Lung (tissue), 12 donors: Measurements from ENCODE around the gene ATRIP. TPM values are rescaled to one million over a fixed set of nuclear protein-coding genes. Genes with fewer than 3 reads are reported as not detected.

Source experiments
- ATAC-seq: fragments of 200-7000 bp; cut with Tn5 transposase; one replicate; pipeline ENCODE4 v1.9.1; 2020; ENCODE audit warnings: moderate number of reproducible peaks; ENCODE audit not compliant: insufficient read depth, low FRiP score
- DNase-seq, 3 donors: peaks; one replicate each; pipeline ENCODE4 v3.0.0-alpha.2; 2013 to 2017
- H3K27ac ChIP-seq, 2 donors: one replicate each; pipeline ENCODE4 v1.5.1; 2013; ENCODE audit warnings: mild to moderate bottlenecking in 2 of 2, moderate library complexity in 2 of 2, control low read depth in 1 of 2, inconsistent platforms in 1 of 2, low read depth in 1 of 2, low read length in 1 of 2
- H3K27me3 ChIP-seq, 3 donors: one replicate each; pipeline ENCODE4 v1.5.1; 2013; ENCODE audit warnings: low read length in 2 of 3; ENCODE audit not compliant: control insufficient read depth in 3 of 3, insufficient read depth in 3 of 3
- H3K36me3 ChIP-seq, 4 donors: one replicate each; pipeline ENCODE4 v1.5.1; 2013; ENCODE audit warnings: low read length in 4 of 4, mild to moderate bottlenecking in 1 of 4, moderate library complexity in 1 of 4; ENCODE audit not compliant: control insufficient read depth in 4 of 4, insufficient read depth in 4 of 4
- H3K4me1 ChIP-seq, 5 donors: one replicate each; pipeline ENCODE4 v1.5.1; 2013; ENCODE audit warnings: low read length in 5 of 5, mild to moderate bottlenecking in 2 of 5, moderate library complexity in 1 of 5; ENCODE audit not compliant: control insufficient read depth in 5 of 5, insufficient read depth in 5 of 5
- H3K4me3 ChIP-seq: one replicate; pipeline ENCODE4 v1.5.1; 2013; ENCODE audit warnings: mild to moderate bottlenecking, control low read depth, moderate library complexity
- H3K9ac ChIP-seq, 2 donors: one replicate each; pipeline ENCODE4 v1.5.1; 2013; ENCODE audit warnings: low read length in 2 of 2, control low read depth in 1 of 2; ENCODE audit not compliant: insufficient read depth in 1 of 2
- H3K9me3 ChIP-seq, 4 donors: one replicate each; pipeline ENCODE4 v1.5.1; 2013; ENCODE audit warnings: low read length in 3 of 4, mild to moderate bottlenecking in 1 of 4, moderate library complexity in 1 of 4; ENCODE audit not compliant: control insufficient read depth in 4 of 4, insufficient read depth in 3 of 4
- WGBS, 2 donors: extraction: QIAGEN DNeasy Blood & Tissue Kit; methylation state at CpG; one replicate each; pipeline ENCODE4 v1.1.7; 2013; 5-methylcytosine and 5-hydroxymethylcytosine counted together
- polyA plus RNA-seq, 2 donors: library from polyadenylated mRNA; stranded (reverse); fragments of 200-250 nt; gene quantifications; one replicate each; pipeline ENCODE4 v1.2.1, GENCODE V29; 2013
- total RNA-seq, 2 donors: library from RNA; depleted of rRNA in 1 of 2; stranded (reverse); fragments of >200 nt in 1 of 2; gene quantifications; one replicate each; pipeline ENCODE4 v1.2.1, GENCODE V29; 2014 to 2021
- TF ChIP-seq, protein P1 (sequence below): IDR thresholded peaks from 2 replicates; pipeline ENCODE4 v1.5.1; 2012; ENCODE audit warnings: mild to moderate bottlenecking; ENCODE audit errors: control extremely low read depth, extremely low read depth
- donor health status: control.
- donor health status: control.
- donor health status: Bipolar disorder and iron deficiency.
- donor health status: healthy.
- donor health status: DM: yes; HTN: yes; CAD: no.

The ATRIP gene
- total and polyA plus RNA-seq, 4 donors = 4.8 to 7.6 (median 6.3) TPM

- TF ChIP-seq, protein P1, sequence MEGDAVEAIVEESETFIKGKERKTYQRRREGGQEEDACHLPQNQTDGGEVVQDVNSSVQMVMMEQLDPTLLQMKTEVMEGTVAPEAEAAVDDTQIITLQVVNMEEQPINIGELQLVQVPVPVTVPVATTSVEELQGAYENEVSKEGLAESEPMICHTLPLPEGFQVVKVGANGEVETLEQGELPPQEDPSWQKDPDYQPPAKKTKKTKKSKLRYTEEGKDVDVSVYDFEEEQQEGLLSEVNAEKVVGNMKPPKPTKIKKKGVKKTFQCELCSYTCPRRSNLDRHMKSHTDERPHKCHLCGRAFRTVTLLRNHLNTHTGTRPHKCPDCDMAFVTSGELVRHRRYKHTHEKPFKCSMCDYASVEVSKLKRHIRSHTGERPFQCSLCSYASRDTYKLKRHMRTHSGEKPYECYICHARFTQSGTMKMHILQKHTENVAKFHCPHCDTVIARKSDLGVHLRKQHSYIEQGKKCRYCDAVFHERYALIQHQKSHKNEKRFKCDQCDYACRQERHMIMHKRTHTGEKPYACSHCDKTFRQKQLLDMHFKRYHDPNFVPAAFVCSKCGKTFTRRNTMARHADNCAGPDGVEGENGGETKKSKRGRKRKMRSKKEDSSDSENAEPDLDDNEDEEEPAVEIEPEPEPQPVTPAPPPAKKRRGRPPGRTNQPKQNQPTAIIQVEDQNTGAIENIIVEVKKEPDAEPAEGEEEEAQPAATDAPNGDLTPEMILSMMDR = no peak
- peak; percentile 71 to 80 (median 80) for DNase-seq
- WGBS, 2 donors = 58 to 85% methylated on average over 13 of the region's 13 CpGs
- Histone ChIP-seq H3K4me3 (no peak overlapping the region), H3K36me3 (peaks cover 0 to 18% (median 4%) of the 10 kb centered on the region in 4 donors), H3K27ac (peak overlapping the region; percentile 17 to 66), H3K27me3 (no peaks in the 10 kb centered on the region), H3K9ac (peak overlapping the region; percentile 37 to 58), H3K9me3 (no peaks in the 10 kb centered on the region), H3K4me1 (peaks cover 0 to 44% (median 24%) of the 10 kb centered on the region in 5 donors)
- no peak for ATAC-seq
Measured at GRCh38 chr3:48425281-48425812, 21.2 kb upstream of the ATRIP start.

DNA sequence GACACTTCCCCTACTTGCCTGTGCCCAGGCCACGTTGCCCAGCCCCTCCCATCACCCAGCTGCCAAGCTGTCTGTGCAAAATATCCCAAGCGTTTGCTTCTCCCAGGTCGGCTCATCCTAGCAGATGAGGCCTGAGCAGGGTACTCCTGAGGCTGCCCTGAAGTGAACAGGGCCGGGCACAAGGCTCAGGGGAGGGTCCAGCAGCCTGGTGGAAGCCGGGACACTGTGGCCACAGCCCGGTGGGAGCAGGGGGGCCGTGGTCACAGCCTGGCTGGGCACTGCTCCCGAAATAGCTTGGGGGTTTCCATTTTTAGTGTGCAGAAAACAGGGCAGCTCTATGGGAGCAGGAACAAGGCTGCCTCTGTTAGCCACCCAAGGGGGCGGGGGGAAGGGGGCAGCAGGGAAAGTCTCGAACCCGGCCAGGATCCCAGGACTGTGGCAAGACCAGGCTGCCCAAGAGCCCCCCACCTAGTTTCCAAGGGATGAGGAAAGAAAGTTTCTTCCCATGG is 20.1 kb upstream of the ATRIP start:
- Histone ChIP-seq H3K36me3 (peaks cover 0 to 9% (median 2%) of the 10 kb centered on the region in 4 donors), H3K9ac (peak overlapping the region in 1 of 2 donors; percentile 58), H3K9me3 (no peaks in the 10 kb centered on the region), H3K4me3 (no peak overlapping the region), H3K4me1 (peaks cover 0 to 49% (median 24%) of the 10 kb centered on the region in 5 donors), H3K27ac (peak overlapping the region; percentile 44 to 47), H3K27me3 (no peaks in the 10 kb centered on the region)
- no peak for DNase-seq
- TF ChIP-seq, protein P1 = no peak
- ATAC-seq = no peak
- 58 to 62% methylated on average over 11 of the region's 11 CpGs for WGBS, 2 donors

DNA sequence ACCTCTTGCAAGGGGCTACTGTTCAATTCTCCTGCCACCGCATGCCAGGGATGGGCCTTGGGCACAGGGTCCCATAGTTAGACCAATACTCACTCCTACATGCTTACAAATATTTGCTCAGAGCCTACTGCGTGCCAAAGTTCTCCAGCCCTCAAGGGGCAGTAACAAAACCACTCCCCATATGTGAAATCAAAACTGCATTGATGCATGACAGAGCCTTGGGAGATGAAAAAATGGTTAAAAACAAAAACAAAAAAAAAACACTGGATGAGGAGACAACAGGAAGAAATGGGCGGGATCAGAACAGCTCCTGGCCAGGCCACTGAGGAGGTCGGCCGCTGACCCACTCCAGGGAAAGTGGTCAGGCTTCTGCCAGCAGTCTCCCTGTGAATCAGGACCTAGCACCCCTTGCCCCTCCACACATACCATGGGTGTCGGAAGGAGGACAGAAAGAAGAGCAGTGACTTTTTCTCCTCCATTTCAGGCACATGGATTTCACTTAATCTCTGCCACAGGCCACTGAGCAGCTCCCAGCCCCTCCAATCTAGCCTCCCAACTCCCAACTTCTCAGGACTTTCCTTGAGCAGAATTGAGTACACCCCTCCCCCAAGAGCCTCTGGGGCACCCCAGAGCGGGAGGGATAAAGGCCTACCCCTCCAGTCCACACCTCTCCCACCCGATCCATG is 19.4 kb upstream of the ATRIP start:
- H3K36me3 ChIP-seq = peaks cover 0 to 9% (median 2%) of the 10 kb centered on the region in 4 donors
- H3K27ac ChIP-seq = peak overlapping the region; percentile 44 to 47
- no peaks in the 10 kb centered on the region for H3K9me3 ChIP-seq
- TF ChIP-seq, protein P1 = no peak
- peaks cover 0 to 49% (median 24%) of the 10 kb centered on the region in 5 donors for H3K4me1 ChIP-seq
- 56 to 80% methylated on average over 8 of the region's 8 CpGs for WGBS, 2 donors
- no peak overlapping the region for H3K9ac ChIP-seq
- ATAC-seq (no peak), DNase-seq (no peak)
- H3K4me3 ChIP-seq = no peak overlapping the region
- H3K27me3 ChIP-seq = no peaks in the 10 kb centered on the region
